Body of pancreas (tissue), 4 donors: ENCODE results near the gene STIM1. TPM values are rescaled to one million over a fixed set of nuclear protein-coding genes. Genes with fewer than 3 reads are reported as not detected.
A peak's percentile ranks its signal among the peaks of the same experiment; 100 is the strongest.

Source experiments
- ATAC-seq: fragments of 150-250 bp; one replicate; pipeline ENCODE4 v1.9.1; 2016
- DNase-seq, 4 donors: peaks; one replicate each; pipeline ENCODE4 v3.0.0-alpha.2; 2019
- H3K27ac ChIP-seq, 4 donors: fragments of 200-600 bp; sonication (generic); 1 replicate in 3 of 4; 2 replicates in 1 of 4; pipeline versions ENCODE4 v1.5.1 to v1.6.1; 2016 to 2019; ENCODE audit warnings: mild to moderate bottlenecking in 1 of 4, mixed read lengths in 1 of 4, moderate library complexity in 1 of 4
- H3K27me3 ChIP-seq, 2 donors: fragments of 200-600 bp; sonication (generic); one replicate each; pipeline ENCODE4 v1.6.0; 2016; ENCODE audit warnings: mild to moderate bottlenecking in 1 of 2
- H3K36me3 ChIP-seq, 2 donors: fragments of 200-600 bp; sonication (generic); replicated peaks in 1 of 2; 2 replicates each; pipeline ENCODE4 v1.5.1; 2016; ENCODE audit warnings: low read depth in 2 of 2; ENCODE audit not compliant: insufficient read depth in 1 of 2
- H3K4me1 ChIP-seq: fragments of 200-600 bp; sonication (generic); one replicate; pipeline ENCODE4 v1.6.0; 2016
- H3K4me3 ChIP-seq, 2 donors: fragments of 200-600 bp; sonication (generic); 1 replicate in 1 of 2; 2 replicates in 1 of 2; pipeline ENCODE4 v1.5.1; 2016 to 2019
- H3K9me3 ChIP-seq, 3 donors: fragments of 200-600 bp; sonication (generic); 1 replicate in 2 of 3; 2 replicates in 1 of 3; pipeline ENCODE4 v1.5.1; 2016
- CTCF ChIP-seq, 7 experiments: fragments of 450-650 bp in 4 of 7; fragments of 200-600 bp in 3 of 7; sonication (generic) in 3 of 7; IDR thresholded peaks; one replicate each; pipeline ENCODE4 v1.5.1; 2016 to 2019; ENCODE audit warnings: antibody characterized with exemption in 7 of 7
- POLR2A ChIP-seq, 3 donors: fragments of 450-650 bp; IDR thresholded peaks; one replicate each; pipeline ENCODE4 v1.6.1; 2016; ENCODE audit warnings: antibody characterized with exemption in 3 of 3, mild to moderate bottlenecking in 2 of 3
- WGBS, 2 donors: methylation state at CpG; one replicate each; pipeline ENCODE4 v1.1.5; 2017; 5-methylcytosine and 5-hydroxymethylcytosine counted together
- intact Hi-C: fragments of 100-400 bp; cut with DNase I; formaldehyde crosslinking; loops from one replicate; pipeline ENCODE4 v1.15.1; 2023
- total RNA-seq, 2 donors: library from RNA; depleted of rRNA; stranded (reverse); fragments of >200 nt; gene quantifications; one replicate each; pipeline ENCODE4 v1.1.0, GENCODE V29; 2016

The STIM1 gene
- total RNA-seq, 2 donors from 2014 or later: 20.4 to 24.6 TPM

- TF ChIP-seq CTCF (IDR thresholded peaks at IDR 0.05) (no peak), POLR2A (IDR thresholded peaks at IDR 0.05) (no peak)
- 86 to 87% methylated on average over 1 of the region's 1 CpG for WGBS, 2 donors
- Histone ChIP-seq H3K27ac (no peak overlapping the region), H3K4me3 (no peak overlapping the region), H3K27me3 (no peaks in the 10 kb centered on the region), H3K9me3 (no peaks in the 10 kb centered on the region), H3K4me1 (peaks cover 12% of the 10 kb centered on the region), H3K36me3 (no peaks in the 10 kb centered on the region)
- ATAC-seq: no peak
- no peak for DNase-seq
- intact Hi-C loops: no loop called here
Measured at GRCh38 chr11:3934658-3935057, 79.2 kb downstream of the STIM1 start.

- WGBS, 2 donors: 100% methylated on average over 1 of the region's 1 CpG
- Histone ChIP-seq H3K9me3 (no peaks in the 10 kb centered on the region), H3K4me1 (no peaks in the 10 kb centered on the region), H3K27ac (no peak overlapping the region), H3K4me3 (no peak overlapping the region), H3K36me3 (no peaks in the 10 kb centered on the region), H3K27me3 (no peaks in the 10 kb centered on the region)
- ATAC-seq: no peak
- DNase-seq: no peak
- TF ChIP-seq POLR2A (IDR thresholded peaks at IDR 0.05) (no peak), CTCF (IDR thresholded peaks at IDR 0.05) (no peak)
- intact Hi-C loops: no loop called here
Measured at GRCh38 chr11:3936517-3936916, 81.1 kb downstream of the STIM1 start.

GRCh38 chr11:3939211-3939610 is 83.7 kb downstream of the STIM1 start:
- intact Hi-C loops: no loop called here
- no peak for ATAC-seq
- Histone ChIP-seq H3K4me1 (peaks cover 16% of the 10 kb centered on the region), H3K27me3 (no peaks in the 10 kb centered on the region), H3K36me3 (no peaks in the 10 kb centered on the region), H3K27ac (no peak overlapping the region), H3K4me3 (no peak overlapping the region), H3K9me3 (no peaks in the 10 kb centered on the region)
- no peak for TF ChIP-seq POLR2A (IDR thresholded peaks at IDR 0.05)
- TF ChIP-seq CTCF (IDR thresholded peaks at IDR 0.05): no peak
- DNase-seq: no peak

- no peaks in the 10 kb centered on the region for H3K36me3 ChIP-seq
- ATAC-seq: no peak
- no peak for DNase-seq
- no peak overlapping the region for H3K27ac ChIP-seq
- H3K4me1 ChIP-seq: peaks cover 16% of the 10 kb centered on the region
- TF ChIP-seq POLR2A (IDR thresholded peaks at IDR 0.05) (no peak), CTCF (IDR thresholded peaks at IDR 0.05) (no peak)
- H3K9me3 ChIP-seq: no peaks in the 10 kb centered on the region
- H3K27me3 ChIP-seq: no peaks in the 10 kb centered on the region
- H3K4me3 ChIP-seq: no peak overlapping the region
- 86 to 88% methylated on average over 2 of the region's 2 CpGs for WGBS, 2 donors
- intact Hi-C loops: no loop called here
Measured at GRCh38 chr11:3939651-3940190, 84.3 kb downstream of the STIM1 start.

GRCh38 chr11:3942160-3942955 is 86.9 kb downstream of the STIM1 start:
- Histone ChIP-seq H3K27ac (peak overlapping the region in 1 of 4 donors; percentile 13), H3K4me1 (peaks cover 16% of the 10 kb centered on the region), H3K36me3 (no peaks in the 10 kb centered on the region), H3K4me3 (no peak overlapping the region), H3K27me3 (no peaks in the 10 kb centered on the region), H3K9me3 (no peaks in the 10 kb centered on the region)
- TF ChIP-seq CTCF (IDR thresholded peaks at IDR 0.05) (peak in 2 of 7 experiments; percentile 14 to 16), POLR2A (IDR thresholded peaks at IDR 0.05) (no peak)
- WGBS, 2 donors: 31 to 43% methylated on average over 3 of the region's 3 CpGs
- intact Hi-C loops: no loop called here
- ATAC-seq (no peak), DNase-seq (no peak)
